Measurements from ENCODE around the gene PHF21B. TPM values are rescaled to one million over a fixed set of nuclear protein-coding genes. Genes with fewer than 3 reads are reported as not detected.
A peak's percentile ranks its signal among the peaks of the same experiment; 100 is the strongest.

Gene PHF21B
- total and polyA plus RNA-seq, 12 donors: 0.30 to 4.4 (median 1.8) TPM

DNA sequence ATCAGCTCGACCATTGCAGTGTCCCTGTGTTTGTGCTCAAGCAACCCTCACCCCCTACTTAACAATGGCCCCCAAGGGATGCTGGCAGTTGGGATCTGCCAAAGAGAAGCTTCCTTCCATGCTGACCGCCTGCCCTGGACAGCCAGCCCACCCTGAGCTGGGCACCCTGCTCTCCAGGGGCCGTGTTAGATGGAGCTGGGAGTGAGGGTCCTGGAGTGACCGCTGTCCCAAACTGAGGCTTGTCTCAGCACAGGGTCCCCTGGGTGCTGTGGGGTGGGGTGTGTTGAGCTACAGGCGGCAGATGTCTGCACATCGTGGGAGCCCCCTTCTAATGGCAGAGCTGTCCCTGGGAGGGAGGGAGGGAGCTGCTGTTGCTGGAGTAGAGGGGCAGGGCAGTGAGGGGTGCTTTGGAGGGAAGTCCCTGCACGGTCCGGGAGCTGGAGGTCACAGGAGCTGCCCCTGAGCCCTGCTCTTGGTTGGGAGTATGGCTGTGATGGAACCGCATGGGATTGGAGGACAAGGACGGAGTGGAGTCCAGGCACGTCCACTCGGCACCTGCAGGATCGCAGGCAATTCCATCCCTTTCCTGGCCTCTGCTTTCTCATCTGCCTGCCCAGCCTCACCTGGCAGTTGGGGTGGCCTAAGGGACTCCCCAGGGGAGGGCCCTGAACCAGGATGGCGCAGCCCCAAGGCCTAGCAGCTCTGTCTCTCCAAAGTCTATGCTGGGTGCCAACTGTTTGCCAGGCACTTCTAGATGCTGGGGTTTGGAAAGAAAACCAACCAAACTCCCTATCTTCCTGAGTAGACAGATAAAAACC is 131.1 kb downstream of the PHF21B start:
- H3K4me1 ChIP-seq (replicated peaks in 1 of 2): no peaks in the 10 kb centered on the region
- no peak for TF ChIP-seq POLR2A (IDR thresholded peaks at IDR 0.05)
- TF ChIP-seq, protein P1, sequence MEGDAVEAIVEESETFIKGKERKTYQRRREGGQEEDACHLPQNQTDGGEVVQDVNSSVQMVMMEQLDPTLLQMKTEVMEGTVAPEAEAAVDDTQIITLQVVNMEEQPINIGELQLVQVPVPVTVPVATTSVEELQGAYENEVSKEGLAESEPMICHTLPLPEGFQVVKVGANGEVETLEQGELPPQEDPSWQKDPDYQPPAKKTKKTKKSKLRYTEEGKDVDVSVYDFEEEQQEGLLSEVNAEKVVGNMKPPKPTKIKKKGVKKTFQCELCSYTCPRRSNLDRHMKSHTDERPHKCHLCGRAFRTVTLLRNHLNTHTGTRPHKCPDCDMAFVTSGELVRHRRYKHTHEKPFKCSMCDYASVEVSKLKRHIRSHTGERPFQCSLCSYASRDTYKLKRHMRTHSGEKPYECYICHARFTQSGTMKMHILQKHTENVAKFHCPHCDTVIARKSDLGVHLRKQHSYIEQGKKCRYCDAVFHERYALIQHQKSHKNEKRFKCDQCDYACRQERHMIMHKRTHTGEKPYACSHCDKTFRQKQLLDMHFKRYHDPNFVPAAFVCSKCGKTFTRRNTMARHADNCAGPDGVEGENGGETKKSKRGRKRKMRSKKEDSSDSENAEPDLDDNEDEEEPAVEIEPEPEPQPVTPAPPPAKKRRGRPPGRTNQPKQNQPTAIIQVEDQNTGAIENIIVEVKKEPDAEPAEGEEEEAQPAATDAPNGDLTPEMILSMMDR (IDR thresholded peaks at IDR 0.05): no peak
- intact Hi-C loops (cut with DNase I): no loop called here
- H3K9me3 ChIP-seq (replicated peaks in 1 of 3): no peaks in the 10 kb centered on the region
- WGBS, 4 donors: 81 to 91% (median 86%) methylated on average over 6 to 14 of the region's 14 CpGs
- H3K27ac ChIP-seq: no peak overlapping the region
- no peak overlapping the region for H3K4me3 ChIP-seq
- DNase-seq: no peak
- no peaks in the 10 kb centered on the region for H3K27me3 ChIP-seq
- no peaks in the 10 kb centered on the region for H3K36me3 ChIP-seq (replicated peaks in 1 of 2)

- intact Hi-C loops (cut with DNase I): no loop called here
- no peaks in the 10 kb centered on the region for H3K9me3 ChIP-seq (replicated peaks in 1 of 3)
- 85 to 97% (median 92%) methylated on average over 3 to 4 of the region's 4 CpGs for WGBS, 4 donors
- no peak for DNase-seq
- no peak overlapping the region for H3K4me3 ChIP-seq
- H3K27me3 ChIP-seq: no peaks in the 10 kb centered on the region
- no peak for TF ChIP-seq POLR2A (IDR thresholded peaks at IDR 0.05)
- TF ChIP-seq, protein P1 (IDR thresholded peaks at IDR 0.05): no peak
- no peak overlapping the region for H3K27ac ChIP-seq
- no peaks in the 10 kb centered on the region for H3K4me1 ChIP-seq (replicated peaks in 1 of 2)
- no peaks in the 10 kb centered on the region for H3K36me3 ChIP-seq (replicated peaks in 1 of 2)
These were observed 132.9 kb downstream of the PHF21B start for GRCh38 chr22:44876921-44877320.

DNA sequence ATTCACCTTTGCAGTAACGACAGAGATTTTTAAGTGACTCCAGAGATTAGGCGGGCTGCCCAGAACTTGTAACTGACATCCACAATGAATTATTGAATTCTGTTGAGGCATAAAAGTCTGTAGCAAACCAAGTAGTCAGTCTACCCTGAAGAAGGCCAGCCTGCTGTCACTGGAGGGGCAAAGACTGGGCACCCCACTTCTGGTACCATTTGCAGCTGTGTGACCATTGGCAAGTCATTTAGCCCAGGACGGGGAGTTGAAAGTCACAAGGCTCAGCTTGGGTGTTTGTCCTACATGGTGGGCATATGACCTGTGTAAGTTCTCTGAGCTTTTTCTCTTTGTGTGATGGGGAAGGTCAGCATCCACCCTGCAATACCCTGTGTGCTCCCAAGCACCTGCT is 138.0 kb downstream of the PHF21B start:
- Histone ChIP-seq H3K27me3 (no peaks in the 10 kb centered on the region), H3K4me1 (replicated peaks in 1 of 2) (no peaks in the 10 kb centered on the region), H3K27ac (no peak overlapping the region), H3K9me3 (replicated peaks in 1 of 3) (no peaks in the 10 kb centered on the region), H3K4me3 (no peak overlapping the region), H3K36me3 (replicated peaks in 1 of 2) (no peaks in the 10 kb centered on the region)
- intact Hi-C loops (cut with DNase I): no loop called here
- TF ChIP-seq, protein P1 (IDR thresholded peaks at IDR 0.05): no peak
- TF ChIP-seq POLR2A (IDR thresholded peaks at IDR 0.05): no peak
- DNase-seq: no peak
- 76 to 96% (median 93%) methylated on average over 3 of the region's 3 CpGs for WGBS, 4 donors

GRCh38 chr22:44870021-44870420 is 139.8 kb downstream of the PHF21B start:
- Histone ChIP-seq H3K9me3 (replicated peaks in 1 of 3) (no peaks in the 10 kb centered on the region), H3K4me3 (no peak overlapping the region), H3K4me1 (replicated peaks in 1 of 2) (no peaks in the 10 kb centered on the region), H3K27ac (no peak overlapping the region), H3K36me3 (replicated peaks in 1 of 2) (no peaks in the 10 kb centered on the region), H3K27me3 (no peaks in the 10 kb centered on the region)
- intact Hi-C loops (cut with DNase I): no loop called here
- 53 to 73% (median 65%) methylated on average over 5 of the region's 5 CpGs for WGBS, 4 donors
- DNase-seq: peak in 1 of 7 donors; percentile 61
- TF ChIP-seq, protein P1 (IDR thresholded peaks at IDR 0.05): no peak
- no peak for TF ChIP-seq POLR2A (IDR thresholded peaks at IDR 0.05)
